Endothelial cell of umbilical vein (primary cell): Measurements from ENCODE around the gene C7orf33. TPM values are rescaled to one million over a fixed set of nuclear protein-coding genes. Genes with fewer than 3 reads are reported as not detected.

ENCODE experiments used
- BruUV-seq: library from RNA; stranded (reverse); fragments of 400-500 nt; replicated peaks from 2 replicates; lab custom pipeline; 2021; lab: Mats Ljungman, UMichigan
- CTCF ChIA-PET: fragments of 300-600, 350-600 bp; sonication (Branson Sonifier 250); formaldehyde crosslinking; loops from one replicate; lab custom pipeline; 2021; ENCODE audit warnings: antibody characterized with exemption, inconsistent platforms; lab: Charles Lee
- POLR2A ChIA-PET: fragments of 300-600, 350-600 bp; sonication (Branson Sonifier 250); formaldehyde crosslinking; loops from one replicate; lab custom pipeline; 2021; ENCODE audit warnings: antibody characterized with exemption, inconsistent platforms; lab: Charles Lee
- DNase-seq: peaks from one replicate; pipeline ENCODE4 v3.0.0-alpha.2; 2011; ENCODE audit warnings: low read depth, low spot score
- FAIRE-seq: peaks from 2 replicates; lab custom pipeline; 2011; peaks lifted over from hg19 to GRCh38; lab: Jason Lieb, UNC
- H2AFZ ChIP-seq: 2 replicates; pipeline ENCODE4 v1.6.0; 2012; ENCODE audit warnings: low read depth, low read length, control low read depth, inconsistent platforms
- H3K27ac ChIP-seq: 2 replicates; pipeline ENCODE4 v1.5.1; 2011; ENCODE audit warnings: low read depth, mild to moderate bottlenecking, control low read depth, low read length, moderate library complexity; ENCODE audit not compliant: insufficient read depth
- H3K27me3 ChIP-seq, 2 experiments: 2 replicates each; pipeline versions ENCODE4 v1.6.0 to v1.6.1; 2011; ENCODE audit warnings: low read length in 2 of 2, mixed read lengths in 1 of 2; ENCODE audit not compliant: control insufficient read depth in 2 of 2, insufficient read depth in 2 of 2
- H3K36me3 ChIP-seq, 2 experiments: 2 replicates in 1 of 2; 3 replicates in 1 of 2; pipeline ENCODE4 v1.5.1; 2011; ENCODE audit warnings: low read length in 2 of 2, mild to moderate bottlenecking in 1 of 2, moderate library complexity in 1 of 2; ENCODE audit not compliant: control insufficient read depth in 2 of 2, insufficient read depth in 2 of 2; ENCODE audit errors: extremely low read depth in 1 of 2
- H3K4me1 ChIP-seq: 3 replicates; pipeline ENCODE4 v1.5.1; 2011; ENCODE audit warnings: mild to moderate bottlenecking, low read length; ENCODE audit not compliant: control insufficient read depth, insufficient read depth; ENCODE audit errors: extremely low read depth
- H3K4me2 ChIP-seq: 2 replicates; pipeline ENCODE4 v1.6.1; 2011; ENCODE audit warnings: low read length, control low read depth, mixed read lengths; ENCODE audit not compliant: insufficient read depth
- H3K4me3 ChIP-seq, 3 experiments: fragments of 200-600 bp in 1 of 3; sonication (generic), shearing (Covaris generic) in 1 of 3; replicated peaks in 1 of 3; 2 replicates each; pipeline ENCODE4 v1.5.1; 2011 to 2016; ENCODE audit warnings: control low read depth in 3 of 3, low read length in 3 of 3, mild to moderate bottlenecking in 2 of 3, inconsistent platforms in 1 of 3, low read depth in 1 of 3, moderate library complexity in 1 of 3; ENCODE audit not compliant: insufficient read depth in 1 of 3
- H3K79me2 ChIP-seq: 2 replicates; pipeline ENCODE4 v1.6.0; 2012; ENCODE audit warnings: low read length, inconsistent platforms; ENCODE audit not compliant: control insufficient read depth, insufficient read depth
- H3K9ac ChIP-seq: replicated peaks from 2 replicates; pipeline ENCODE3; 2011; ENCODE audit warnings: low read length, control low read depth; ENCODE audit not compliant: insufficient read depth; ENCODE audit errors: extremely low read depth
- H3K9me1 ChIP-seq: replicated peaks from 3 replicates; pipeline ENCODE4 v1.6.0; 2011; ENCODE audit warnings: mild to moderate bottlenecking, low read length; ENCODE audit not compliant: control insufficient read depth, insufficient read depth; ENCODE audit errors: extremely low read depth
- H3K9me3 ChIP-seq: replicated peaks from 2 replicates; pipeline ENCODE4 v1.5.1; 2012; ENCODE audit warnings: low read length, inconsistent platforms; ENCODE audit not compliant: control insufficient read depth, insufficient read depth
- H4K20me1 ChIP-seq: replicated peaks from 2 replicates; pipeline ENCODE3; 2011; ENCODE audit warnings: mild to moderate bottlenecking, low read length; ENCODE audit not compliant: control insufficient read depth, insufficient read depth; ENCODE audit errors: extremely low read depth
- EZH2 ChIP-seq: IDR thresholded peaks from 2 replicates; pipeline ENCODE4 v1.6.1; 2012; ENCODE audit warnings: borderline replicate concordance, low read depth, mild to moderate bottlenecking, moderate library complexity, low read length, inconsistent platforms; ENCODE audit not compliant: severe bottlenecking
- FOS ChIP-seq: IDR thresholded peaks from 2 replicates; pipeline ENCODE4 v1.6.1; 2011; ENCODE audit warnings: mild to moderate bottlenecking, low read length, moderate library complexity, borderline replicate concordance; ENCODE audit not compliant: insufficient read depth
- GATA2 ChIP-seq: IDR thresholded peaks from 2 replicates; pipeline ENCODE4 v1.7.0; 2011; ENCODE audit warnings: low read depth, mild to moderate bottlenecking, moderate library complexity, mixed read lengths, low read length; ENCODE audit not compliant: insufficient read length, insufficient read depth
- JUN ChIP-seq: IDR thresholded peaks from 2 replicates; pipeline ENCODE4 v1.6.1; 2011; ENCODE audit warnings: borderline replicate concordance, low read depth; ENCODE audit not compliant: insufficient read length, insufficient read depth
- MYC ChIP-seq: IDR thresholded peaks from one replicate; pipeline ENCODE4 v1.6.1; 2011; ENCODE audit warnings: mild to moderate bottlenecking, low read depth, low read length
- POLR2A ChIP-seq: IDR thresholded peaks from 2 replicates; pipeline ENCODE4 v1.6.1; 2012; ENCODE audit warnings: low read depth, mild to moderate bottlenecking, control low read depth, low read length
- POLR2AphosphoS5 ChIP-seq: IDR thresholded peaks from 2 replicates; pipeline ENCODE4 v1.6.1; 2012; ENCODE audit warnings: low read depth, mild to moderate bottlenecking, control low read depth, low read length, moderate library complexity; ENCODE audit not compliant: insufficient read depth
- dilution Hi-C: fragments of 300-500 bp; cut with MboI; formaldehyde crosslinking; loops from one replicate; pipeline ENCODE4 v1.15.0; 2019; ENCODE audit warnings: low sequenced_read_pairs; ENCODE audit not compliant: extremely low pct_ligation_motif_present
- intact Hi-C: fragments of 100-400 bp; cut with micrococcal nuclease; formaldehyde crosslinking; loops from one replicate; pipeline ENCODE4 v1.10.0; 2022
- polyA plus RNA-seq, 4 experiments: library from polyadenylated mRNA; depleted of rRNA in 3 of 4; stranded (reverse) in 3 of 4; unstranded in 1 of 4; fragments of >200 nt; gene quantifications; 2 replicates each; pipeline versions ENCODE4 v1.2.1 to v1.2.3, GENCODE V29; 2011 to 2012; ENCODE audit warnings: missing spikeins in 1 of 4
- total RNA-seq: library from RNA; stranded (reverse); gene quantifications from 2 replicates; pipeline ENCODE4 v1.2.3, GENCODE V29; 2021
- TF ChIP-seq, protein P1 (sequence below), 2 donors: IDR thresholded peaks; 1 replicate in 1 of 2; 2 replicates in 1 of 2; pipeline ENCODE4 v1.5.1; 2011; ENCODE audit warnings: low read length in 2 of 2, mild to moderate bottlenecking in 2 of 2, moderate library complexity in 2 of 2, control low read depth in 1 of 2, inconsistent platforms in 1 of 2, low read depth in 1 of 2; ENCODE audit not compliant: insufficient read depth in 1 of 2; ENCODE audit errors: extremely low read depth in 1 of 2
- TF ChIP-seq, protein P2 (sequence below): IDR thresholded peaks from 2 replicates; pipeline ENCODE4 v1.6.1; 2011; ENCODE audit not compliant: insufficient read depth, insufficient read length

The C7orf33 gene
- total and polyA plus RNA-seq, 2 donors (not counting 3 experiments of a cell fraction or from before 2014, with no cell fraction given) = not detected

DNA sequence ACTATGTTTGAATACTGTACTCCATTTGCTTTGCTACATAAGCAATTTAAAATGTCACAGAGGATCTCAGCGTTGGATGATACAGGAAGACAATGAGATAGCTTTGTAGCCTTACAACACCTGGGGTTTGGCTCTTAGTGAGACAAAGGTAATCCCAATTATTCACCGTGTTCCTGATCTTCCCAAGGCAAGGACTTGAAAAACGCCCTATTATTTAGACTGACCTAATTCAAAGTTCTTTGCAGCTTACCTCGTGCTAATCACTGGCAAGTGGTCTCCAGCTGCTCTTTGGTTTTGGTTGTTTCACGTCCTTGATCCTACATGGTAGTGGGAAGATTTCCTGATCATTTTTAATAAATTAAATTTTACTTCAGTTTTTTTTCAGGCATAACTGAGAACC is 23.0 kb upstream of the C7orf33 start:
- TF ChIP-seq POLR2AphosphoS5 (no peak), FOS (no peak), GATA2 (no peak), JUN (no peak), EZH2 (no peak), MYC (no peak), POLR2A (no peak)
- TF ChIP-seq, protein P1, sequence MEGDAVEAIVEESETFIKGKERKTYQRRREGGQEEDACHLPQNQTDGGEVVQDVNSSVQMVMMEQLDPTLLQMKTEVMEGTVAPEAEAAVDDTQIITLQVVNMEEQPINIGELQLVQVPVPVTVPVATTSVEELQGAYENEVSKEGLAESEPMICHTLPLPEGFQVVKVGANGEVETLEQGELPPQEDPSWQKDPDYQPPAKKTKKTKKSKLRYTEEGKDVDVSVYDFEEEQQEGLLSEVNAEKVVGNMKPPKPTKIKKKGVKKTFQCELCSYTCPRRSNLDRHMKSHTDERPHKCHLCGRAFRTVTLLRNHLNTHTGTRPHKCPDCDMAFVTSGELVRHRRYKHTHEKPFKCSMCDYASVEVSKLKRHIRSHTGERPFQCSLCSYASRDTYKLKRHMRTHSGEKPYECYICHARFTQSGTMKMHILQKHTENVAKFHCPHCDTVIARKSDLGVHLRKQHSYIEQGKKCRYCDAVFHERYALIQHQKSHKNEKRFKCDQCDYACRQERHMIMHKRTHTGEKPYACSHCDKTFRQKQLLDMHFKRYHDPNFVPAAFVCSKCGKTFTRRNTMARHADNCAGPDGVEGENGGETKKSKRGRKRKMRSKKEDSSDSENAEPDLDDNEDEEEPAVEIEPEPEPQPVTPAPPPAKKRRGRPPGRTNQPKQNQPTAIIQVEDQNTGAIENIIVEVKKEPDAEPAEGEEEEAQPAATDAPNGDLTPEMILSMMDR (IDR thresholded peaks at IDR 0.05; ENCODE audit: extremely low read depth in 1 of 2, insufficient read depth in 1 of 2, low read depth in 1 of 2, low read length in 2 of 2) = no peak
- TF ChIP-seq, protein P2, sequence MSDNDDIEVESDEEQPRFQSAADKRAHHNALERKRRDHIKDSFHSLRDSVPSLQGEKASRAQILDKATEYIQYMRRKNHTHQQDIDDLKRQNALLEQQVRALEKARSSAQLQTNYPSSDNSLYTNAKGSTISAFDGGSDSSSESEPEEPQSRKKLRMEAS = no peak
- intact Hi-C loops = no loop called here
- FAIRE-seq (no peak), DNase-seq (no peak)
- Histone ChIP-seq H3K4me1 (peaks cover 3% of the 10 kb centered on the region), H3K36me3 (no peaks in the 10 kb centered on the region), H3K27me3 (no peaks in the 10 kb centered on the region), H3K4me2 (no peak overlapping the region), H4K20me1 (no peaks in the 10 kb centered on the region), H3K79me2 (no peaks in the 10 kb centered on the region), H3K4me3 (no peak overlapping the region), H2AFZ (no peak overlapping the region), H3K9me3 (no peaks in the 10 kb centered on the region), H3K27ac (no peak overlapping the region), H3K9ac (no peak overlapping the region), H3K9me1 (no peaks in the 10 kb centered on the region)
- POLR2A ChIA-PET = no interaction called here
- no TSS peak for BruUV-seq
- dilution Hi-C loops = no loop called here
- CTCF ChIA-PET = interaction anchor here (0.7 to 1.1 kb wide), 3 partner anchors 10 to 17 kb away, joined by 3 to 4 read pairs (median 3); no protein-coding TSS in a partner anchor
